Esophagus muscularis mucosa (tissue), 4 donors: ENCODE measurements around the gene DUS1L. TPM values are rescaled to one million over a fixed set of nuclear protein-coding genes. Genes with fewer than 3 reads are reported as not detected.

Source experiments
- DNase-seq: peaks from one replicate; pipeline ENCODE4 v3.0.0-alpha.2; 2017; ENCODE audit errors: extremely low spot score
- H3K27ac ChIP-seq, 4 donors: fragments of 200-600 bp; sonication (generic); replicated peaks in 1 of 4; 1 replicate in 3 of 4; 2 replicates in 1 of 4; pipeline ENCODE4 v1.5.1; 2016 to 2019; ENCODE audit warnings: mild to moderate bottlenecking in 1 of 4
- H3K27me3 ChIP-seq, 4 donors: fragments of 200-600 bp; sonication (generic); one replicate each; pipeline versions ENCODE4 v1.5.1 to v1.6.0; 2016 to 2019
- H3K36me3 ChIP-seq, 4 donors: fragments of 200-600 bp; sonication (generic); one replicate each; pipeline ENCODE4 v1.5.1; 2016 to 2019
- H3K4me1 ChIP-seq, 4 donors: fragments of 200-600 bp; sonication (generic); one replicate each; pipeline ENCODE4 v1.5.1; 2016 to 2019
- H3K4me3 ChIP-seq, 4 donors: fragments of 200-600 bp; sonication (generic); 1 replicate in 2 of 4; 2 replicates in 2 of 4; pipeline ENCODE4 v1.5.1; 2016 to 2019; ENCODE audit warnings: mild to moderate bottlenecking in 4 of 4, moderate library complexity in 1 of 4
- H3K9me3 ChIP-seq, 4 donors: fragments of 200-600 bp; sonication (generic); 1 replicate in 3 of 4; 2 replicates in 1 of 4; pipeline ENCODE4 v1.5.1; 2016 to 2019
- CTCF ChIP-seq, 3 experiments: fragments of 200-600 bp in 2 of 3; fragments of 450-650 bp in 1 of 3; sonication (generic) in 2 of 3; IDR thresholded peaks; one replicate each; pipeline ENCODE4 v1.5.1; 2017 to 2019; ENCODE audit warnings: antibody characterized with exemption in 3 of 3, mild to moderate bottlenecking in 2 of 3, moderate library complexity in 1 of 3
- EP300 ChIP-seq: sonication (generic); formaldehyde crosslinking; IDR thresholded peaks from one replicate; pipeline ENCODE4 v1.6.1; 2017; ENCODE audit warnings: antibody characterized with exemption
- POLR2A ChIP-seq: fragments of 450-650 bp; IDR thresholded peaks from one replicate; pipeline ENCODE4 v1.6.1; 2017; ENCODE audit warnings: antibody characterized with exemption, moderate library complexity, mild to moderate bottlenecking, low read depth
- POLR2AphosphoS5 ChIP-seq, 2 donors: sonication (generic); formaldehyde crosslinking; IDR thresholded peaks; one replicate each; pipeline ENCODE4 v1.6.1; 2017; ENCODE audit warnings: antibody characterized with exemption in 2 of 2
- WGBS: methylation state at CpG from one replicate; pipeline ENCODE4 v1.1.5; 2018; 5-methylcytosine and 5-hydroxymethylcytosine counted together
- intact Hi-C: fragments of 100-400 bp; cut with DNase I; formaldehyde crosslinking; loops from one replicate; pipeline ENCODE4 v1.15.1; 2023
- total RNA-seq, 4 donors: library from RNA; depleted of rRNA; stranded (reverse); fragments of >200 nt; gene quantifications; one replicate each; pipeline versions ENCODE4 v1.1.0 to v1.2.1, GENCODE V29; 2016

Gene DUS1L
- total RNA-seq, 4 donors from 2014 or later = 42.2 to 77.1 (median 52.6) TPM

- H3K27ac ChIP-seq = no peak overlapping the region
- TF ChIP-seq CTCF (IDR thresholded peaks at IDR 0.05) = no peak
- no peak for TF ChIP-seq EP300
- no peak for TF ChIP-seq POLR2AphosphoS5 (IDR thresholded peaks at IDR 0.05)
- TF ChIP-seq POLR2A = no peak
- no peaks in the 10 kb centered on the region for H3K9me3 ChIP-seq
- H3K4me3 ChIP-seq = no peak overlapping the region
- H3K27me3 ChIP-seq = no peaks in the 10 kb centered on the region
- H3K4me1 ChIP-seq = no peaks in the 10 kb centered on the region
- WGBS = 100% methylated on average over 3 of the region's 25 CpGs
- peaks cover 92 to 100% (median 100%) of the 10 kb centered on the region in 4 donors for H3K36me3 ChIP-seq
- intact Hi-C loops = no loop called here
- no peak for DNase-seq
These were observed 20.5 kb upstream of the DUS1L start for GRCh38 chr17:82085931-82086764.

GRCh38 chr17:82085031-82085861 lies 19.6 kb upstream of the DUS1L start:
- 92% methylated on average over 22 of the region's 49 CpGs for WGBS
- no peaks in the 10 kb centered on the region for H3K4me1 ChIP-seq
- H3K4me3 ChIP-seq = no peak overlapping the region
- TF ChIP-seq POLR2A (no peak), CTCF (IDR thresholded peaks at IDR 0.05) (no peak), EP300 (no peak), POLR2AphosphoS5 (IDR thresholded peaks at IDR 0.05) (no peak)
- H3K36me3 ChIP-seq = peaks cover 87 to 100% (median 100%) of the 10 kb centered on the region in 4 donors
- H3K27ac ChIP-seq = no peak overlapping the region
- intact Hi-C loops = no loop called here
- no peaks in the 10 kb centered on the region for H3K27me3 ChIP-seq
- DNase-seq = no peak
- H3K9me3 ChIP-seq = no peaks in the 10 kb centered on the region

- H3K4me3 ChIP-seq = no peak overlapping the region
- WGBS = 86% methylated on average over 15 of the region's 31 CpGs
- DNase-seq = no peak
- intact Hi-C loops = no loop called here
- H3K36me3 ChIP-seq = peaks cover 85 to 100% (median 100%) of the 10 kb centered on the region in 4 donors
- no peaks in the 10 kb centered on the region for H3K9me3 ChIP-seq
- H3K4me1 ChIP-seq = no peaks in the 10 kb centered on the region
- no peaks in the 10 kb centered on the region for H3K27me3 ChIP-seq
- no peak overlapping the region for H3K27ac ChIP-seq
- no peak for TF ChIP-seq EP300
- no peak for TF ChIP-seq POLR2A
- no peak for TF ChIP-seq POLR2AphosphoS5 (IDR thresholded peaks at IDR 0.05)
- TF ChIP-seq CTCF (IDR thresholded peaks at IDR 0.05) = no peak
These were observed 18.9 kb upstream of the DUS1L start for GRCh38 chr17:82084373-82085030.

- 91% methylated on average over 30 of the region's 55 CpGs for WGBS
- Histone ChIP-seq H3K4me1 (no peaks in the 10 kb centered on the region), H3K36me3 (peaks cover 83 to 100% (median 99%) of the 10 kb centered on the region in 4 donors), H3K27me3 (no peaks in the 10 kb centered on the region), H3K27ac (no peak overlapping the region), H3K4me3 (no peak overlapping the region), H3K9me3 (no peaks in the 10 kb centered on the region)
- TF ChIP-seq CTCF (IDR thresholded peaks at IDR 0.05) = no peak
- TF ChIP-seq POLR2AphosphoS5 (IDR thresholded peaks at IDR 0.05) = no peak
- TF ChIP-seq EP300 = no peak
- no peak for TF ChIP-seq POLR2A
- intact Hi-C loops = no loop called here
- no peak for DNase-seq
These were observed 18.1 kb upstream of the DUS1L start for GRCh38 chr17:82083533-82084359.
